Testis (tissue), 3 donors: ENCODE measurements around the gene PARP4. TPM values are rescaled to one million over a fixed set of nuclear protein-coding genes. Genes with fewer than 3 reads are reported as not detected.
"Not testable (repeated sequence)": the region's sequence is repeated elsewhere in the genome, so short reads cannot be mapped to it uniquely, and the experiment has no call there.

Experiments used
- DNase-seq: peaks from one replicate; pipeline ENCODE4 v3.0.0-alpha.2; 2019
- H3K27ac ChIP-seq, 2 donors: fragments of 200-600 bp; sonication (generic); one replicate each; pipeline ENCODE4 v1.5.1; 2019
- H3K27me3 ChIP-seq: fragments of 200-600 bp; sonication (generic); one replicate; pipeline ENCODE4 v1.5.1; 2019
- H3K36me3 ChIP-seq: fragments of 200-600 bp; sonication (generic); one replicate; pipeline ENCODE4 v1.5.1; 2017; ENCODE audit warnings: low read depth; ENCODE audit errors: missing control alignments
- H3K4me1 ChIP-seq: fragments of 200-600 bp; sonication (generic); one replicate; pipeline ENCODE4 v1.5.1; 2019
- H3K4me3 ChIP-seq, 2 donors: fragments of 200-600 bp; sonication (generic); one replicate each; pipeline ENCODE4 v1.5.1; 2017 to 2019
- H3K9me3 ChIP-seq: fragments of 200-600 bp; sonication (generic); one replicate; pipeline ENCODE4 v1.5.1; 2017
- CTCF ChIP-seq, 3 experiments: fragments of 450-650 bp in 2 of 3; fragments of 200-600 bp in 1 of 3; sonication (generic) in 1 of 3; IDR thresholded peaks; one replicate each; pipeline ENCODE4 v1.5.1; 2016 to 2019; ENCODE audit warnings: antibody characterized with exemption in 3 of 3, mild to moderate bottlenecking in 2 of 3, moderate library complexity in 1 of 3
- POLR2A ChIP-seq: fragments of 450-650 bp; IDR thresholded peaks from one replicate; pipeline ENCODE4 v1.6.1; 2017; ENCODE audit warnings: antibody characterized with exemption, mild to moderate bottlenecking, moderate library complexity
- WGBS, 2 donors: methylation state at CpG; one replicate each; pipeline ENCODE4 v1.1.5; 2018; 5-methylcytosine and 5-hydroxymethylcytosine counted together
- intact Hi-C: fragments of 100-400 bp; cut with DNase I; formaldehyde crosslinking; loops from one replicate; pipeline ENCODE4 v1.15.1; 2023; ENCODE audit warnings: low total_unique reads
- polyA plus RNA-seq: library from polyadenylated mRNA; stranded (reverse); fragments of 350-450 nt; fragmentation: Illumina TruSeq; extraction: RNeasy Lipid Tissue Mini Kit (QIAGEN cat#74804); gene quantifications from one replicate; pipeline ENCODE4 v1.2.3, GENCODE V29; 2014; ENCODE audit warnings: low read depth, low replicate concordance; ENCODE audit not compliant: insufficient read depth
- total RNA-seq, 2 donors: library from RNA; depleted of rRNA; stranded (reverse); fragments of >200 nt; gene quantifications; one replicate each; pipeline ENCODE4 v1.2.3, GENCODE V29; 2016

PARP4 gene
- total and polyA plus RNA-seq, 3 donors from 2014 or later: 21.3 to 43.6 (median 37.9) TPM

GRCh38 chr13:24495151-24495729 lies 17.3 kb downstream of the PARP4 start:
- no peak for TF ChIP-seq CTCF (IDR thresholded peaks at IDR 0.05)
- TF ChIP-seq POLR2A: no peak
- H3K36me3 ChIP-seq: no peaks in the 10 kb centered on the region
- peaks cover 1% of the 10 kb centered on the region for H3K4me1 ChIP-seq
- no peak for DNase-seq
- H3K27me3 ChIP-seq: no peaks in the 10 kb centered on the region
- H3K27ac ChIP-seq: no peak overlapping the region
- intact Hi-C loops: no loop called here
- no peaks in the 10 kb centered on the region for H3K9me3 ChIP-seq
- no peak overlapping the region for H3K4me3 ChIP-seq
- 90 to 99% methylated on average over 3 of the region's 3 CpGs for WGBS, 2 donors

- H3K27me3 ChIP-seq: no peaks in the 10 kb centered on the region
- H3K9me3 ChIP-seq: no peaks in the 10 kb centered on the region
- DNase-seq: no peak
- WGBS, 2 donors: 90 to 92% methylated on average over 6 of the region's 6 CpGs
- intact Hi-C loops: no loop called here
- H3K4me3 ChIP-seq: no peak overlapping the region
- TF ChIP-seq CTCF (IDR thresholded peaks at IDR 0.05) (no peak), POLR2A (no peak)
- no peaks in the 10 kb centered on the region for H3K4me1 ChIP-seq
- H3K27ac ChIP-seq: no peak overlapping the region
- no peaks in the 10 kb centered on the region for H3K36me3 ChIP-seq
Measured at GRCh38 chr13:24493356-24493755, 19.2 kb downstream of the PARP4 start.

- no peak for TF ChIP-seq POLR2A
- no peak for TF ChIP-seq CTCF (IDR thresholded peaks at IDR 0.05)
- no peaks in the 10 kb centered on the region for H3K4me1 ChIP-seq
- WGBS, 2 donors: 74 to 75% methylated on average over 7 of the region's 7 CpGs
- H3K4me3 ChIP-seq: no peak overlapping the region
- H3K27me3 ChIP-seq: no peaks in the 10 kb centered on the region
- DNase-seq: no peak
- intact Hi-C loops: no loop called here
- no peaks in the 10 kb centered on the region for H3K9me3 ChIP-seq
- no peaks in the 10 kb centered on the region for H3K36me3 ChIP-seq
- no peak overlapping the region for H3K27ac ChIP-seq
Measured at GRCh38 chr13:24491845-24492244, 20.7 kb downstream of the PARP4 start.

- H3K4me3 ChIP-seq: no peak overlapping the region
- no peaks in the 10 kb centered on the region for H3K9me3 ChIP-seq
- H3K27me3 ChIP-seq: no peaks in the 10 kb centered on the region
- no peaks in the 10 kb centered on the region for H3K4me1 ChIP-seq
- H3K36me3 ChIP-seq: no peaks in the 10 kb centered on the region
- no peak for DNase-seq
- WGBS, 2 donors: 89 to 95% methylated on average over 5 to 6 of the region's 6 CpGs
- TF ChIP-seq POLR2A (no peak), CTCF (IDR thresholded peaks at IDR 0.05) (no peak)
- no peak overlapping the region for H3K27ac ChIP-seq
- intact Hi-C loops: no loop called here
Measured at GRCh38 chr13:24489721-24490120, 22.9 kb downstream of the PARP4 start.

GRCh38 chr13:24488092-24488491 lies 24.5 kb downstream of the PARP4 start:
- H3K27me3 ChIP-seq, H3K4me1 ChIP-seq, H3K36me3 ChIP-seq, H3K4me3 ChIP-seq, H3K27ac ChIP-seq, DNase-seq, H3K9me3 ChIP-seq, intact Hi-C loops: not testable (repeated sequence)
- WGBS, 2 donors: 91 to 93% methylated on average over 8 of the region's 8 CpGs

GRCh38 chr13:24486017-24486657 lies 26.4 kb downstream of the PARP4 start:
- intact Hi-C loops: not testable (repeated sequence)

More at GRCh38 chr13:24486017-24486657, 26.4 kb downstream of the PARP4 start:
- H3K27ac ChIP-seq, H3K36me3 ChIP-seq, H3K9me3 ChIP-seq, DNase-seq, H3K4me3 ChIP-seq, H3K4me1 ChIP-seq, H3K27me3 ChIP-seq: not testable (repeated sequence)
- 91 to 97% methylated on average over 3 of the region's 3 CpGs for WGBS, 2 donors
